Progenitor cell of endocrine pancreas (in vitro differentiated cells): Measurements from ENCODE around the gene RNF115. TPM values are rescaled to one million over a fixed set of nuclear protein-coding genes. Genes with fewer than 3 reads are reported as not detected.
A peak's percentile ranks its signal among the peaks of the same experiment; 100 is the strongest.

Experiments used
- DNase-seq: peaks from one replicate; pipeline ENCODE4 v3.0.0; 2021; ENCODE audit warnings: low spot score; ENCODE audit not compliant: unreplicated experiment
- H3K27ac Mint-ChIP-seq: 2 replicates; pipeline ENCODE4 v1.8.0; 2021; ENCODE audit warnings: mild to moderate bottlenecking, moderate library complexity, mixed read lengths
- H3K27me3 Mint-ChIP-seq: 2 replicates; pipeline ENCODE4 v1.8.0; 2021; ENCODE audit warnings: mixed read lengths
- H3K36me3 Mint-ChIP-seq: 2 replicates; pipeline ENCODE4 v1.8.0; 2022; ENCODE audit warnings: mixed read lengths; ENCODE audit not compliant: insufficient read depth
- H3K4me1 Mint-ChIP-seq: 2 replicates; pipeline ENCODE4 v1.8.0; 2021; ENCODE audit warnings: low read depth, mixed read lengths
- H3K4me3 Mint-ChIP-seq: 2 replicates; pipeline ENCODE4 v1.8.0; 2021; ENCODE audit warnings: low read depth, mild to moderate bottlenecking, moderate library complexity, mixed read lengths
- H3K9me3 Mint-ChIP-seq: 2 replicates; pipeline ENCODE4 v1.8.0; 2021; ENCODE audit warnings: low read depth, mixed read lengths
- CTCF ChIP-seq: fragments of 200-600 bp; sonication (generic); IDR thresholded peaks from one replicate; pipeline ENCODE4 v1.5.0; 2021; ENCODE audit warnings: antibody characterized with exemption, mild to moderate bottlenecking; ENCODE audit not compliant: unreplicated experiment
- total RNA-seq: library from RNA; stranded (reverse); gene quantifications from 2 replicates; pipeline ENCODE4 v1.2.1, GENCODE V29; 2021

Gene RNF115
- total RNA-seq, 1 donor from 2014 or later: 14.5 TPM

DNA sequence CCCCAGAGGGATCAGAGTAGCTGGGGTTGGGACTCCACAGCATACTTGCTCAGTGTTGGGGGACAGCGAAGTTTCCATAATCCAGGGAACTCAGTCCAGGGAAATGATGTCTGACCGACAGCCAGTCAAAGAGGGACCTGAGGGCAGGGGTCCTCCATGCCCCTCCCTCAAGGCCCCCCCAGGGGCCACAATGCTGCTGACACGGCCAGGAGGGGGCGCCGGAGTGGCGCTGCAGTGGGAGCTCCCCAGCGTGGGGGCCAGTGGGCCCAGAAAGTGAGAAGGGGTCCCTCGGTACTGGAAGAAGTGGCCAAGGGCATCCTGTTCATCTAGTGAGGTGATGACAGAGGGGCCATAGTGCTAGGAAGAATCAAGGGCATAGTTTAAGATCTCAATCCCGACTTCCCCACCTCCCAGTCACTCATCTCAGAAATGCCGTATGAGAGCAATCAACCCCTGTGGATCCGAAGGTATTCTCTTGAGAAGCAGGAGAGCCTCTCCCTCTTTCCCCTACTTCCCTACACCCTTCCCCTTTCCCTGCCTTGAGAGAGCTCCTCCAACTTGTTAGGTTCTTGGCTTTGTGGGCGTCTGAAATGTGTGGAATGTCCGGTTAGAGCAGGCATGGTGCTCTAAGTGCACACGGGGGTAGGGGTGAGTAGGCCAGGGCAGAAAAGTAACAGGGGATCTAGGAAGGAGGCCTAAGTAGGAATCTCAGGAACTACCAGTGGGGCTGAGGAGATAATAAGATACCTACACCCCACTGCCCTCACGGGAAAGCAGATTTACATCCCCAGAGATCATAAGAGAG is 25.7 kb upstream of the RNF115 start:
- no peak overlapping the region for H3K27ac Mint-ChIP-seq
- H3K4me3 Mint-ChIP-seq: no peak overlapping the region
- peaks cover 21% of the 10 kb centered on the region for H3K36me3 Mint-ChIP-seq
- no peaks in the 10 kb centered on the region for H3K9me3 Mint-ChIP-seq
- peaks cover 3% of the 10 kb centered on the region for H3K4me1 Mint-ChIP-seq
- no peak for DNase-seq
- no peaks in the 10 kb centered on the region for H3K27me3 Mint-ChIP-seq
- peak; percentile 28 for TF ChIP-seq CTCF

- Mint-ChIP-seq H3K27ac (no peak overlapping the region), H3K4me1 (peaks cover 3% of the 10 kb centered on the region), H3K27me3 (no peaks in the 10 kb centered on the region), H3K9me3 (no peaks in the 10 kb centered on the region), H3K36me3 (peaks cover 17% of the 10 kb centered on the region), H3K4me3 (no peak overlapping the region)
- TF ChIP-seq CTCF: no peak
- DNase-seq: no peak
Measured at GRCh38 chr1:145847827-145848226, 23.9 kb upstream of the RNF115 start.

GRCh38 chr1:145846201-145846612 is 22.3 kb upstream of the RNF115 start:
- Mint-ChIP-seq H3K27me3 (no peaks in the 10 kb centered on the region), H3K4me3 (no peak overlapping the region), H3K9me3 (no peaks in the 10 kb centered on the region), H3K4me1 (peaks cover 3% of the 10 kb centered on the region), H3K27ac (peak overlapping the region; percentile 59), H3K36me3 (peaks cover 16% of the 10 kb centered on the region)
- no peak for DNase-seq
- TF ChIP-seq CTCF: peak; percentile 58

GRCh38 chr1:145845514-145846161 is 21.7 kb upstream of the RNF115 start, which contains the start of gene NUDT17:
NUDT17 (plus strand) TSS chr1:145845630; CDS start chr1:145845641, 11 bp downstream.
- Mint-ChIP-seq H3K4me3 (no peak within 1 kb of the TSS), H3K36me3 (peaks cover 16% of the 10 kb centered on the region), H3K9me3 (no peaks in the 10 kb centered on the region), H3K4me1 (peaks cover 3% of the 10 kb centered on the region), H3K27ac (peak within 1 kb of the TSS; percentile 59), H3K27me3 (no peaks in the 10 kb centered on the region)
- TF ChIP-seq CTCF: peak; percentile 99
- peak; percentile 66 for DNase-seq

DNA sequence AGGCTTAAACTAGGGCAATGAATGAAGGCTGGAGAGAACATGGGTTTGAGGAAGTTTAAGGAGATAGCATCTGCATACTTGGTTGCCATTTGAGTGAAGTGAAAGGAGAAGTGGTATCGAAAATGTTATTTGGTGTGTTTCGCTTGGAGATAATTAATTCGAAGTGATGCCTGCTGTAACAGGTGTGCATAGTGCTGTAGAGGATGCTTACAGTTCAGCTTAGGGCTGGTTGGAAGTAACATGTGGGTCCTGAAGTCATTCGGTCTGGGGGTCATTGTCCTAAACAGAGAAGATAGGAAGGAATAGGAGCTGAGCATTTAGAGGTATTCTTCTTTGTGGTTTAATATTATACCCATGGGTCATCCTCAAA is 21.2 kb upstream of the RNF115 start:
- Mint-ChIP-seq H3K27me3 (no peaks in the 10 kb centered on the region), H3K4me1 (peaks cover 3% of the 10 kb centered on the region), H3K4me3 (no peak overlapping the region), H3K27ac (no peak overlapping the region), H3K9me3 (no peaks in the 10 kb centered on the region), H3K36me3 (peaks cover 10% of the 10 kb centered on the region)
- DNase-seq: no peak
- TF ChIP-seq CTCF: no peak
